Measurements from ENCODE around the gene PNLIP.

The PNLIP gene

GRCh38 chr10:116590590-116591444 is 45.1 kb downstream of the PNLIP start, which contains the start of gene PNLIPRP1:
TSS of gene PNLIPRP1 (plus strand) at chr10:116590959. CDS start at chr10:116591130, 171 bp downstream.
- no peak for DNase-seq (ENCODE audit: low read depth)
- no peak within 1 kb of the TSS for H3K4me3 ChIP-seq (ENCODE audit: low read depth, low read length)
- TF ChIP-seq CTCF (conservative IDR thresholded peaks at IDR 0.05; ENCODE audit: low read depth, low read length), result no peak

- H3K4me3 ChIP-seq (ENCODE audit: low read depth, low read length), result no peak overlapping the region
- DNase-seq (ENCODE audit: low read depth), result no peak
- no peak for TF ChIP-seq CTCF (conservative IDR thresholded peaks at IDR 0.05; ENCODE audit: low read depth, low read length)
These were observed 47.5 kb downstream of the PNLIP start for GRCh38 chr10:116593139-116593740.

DNA sequence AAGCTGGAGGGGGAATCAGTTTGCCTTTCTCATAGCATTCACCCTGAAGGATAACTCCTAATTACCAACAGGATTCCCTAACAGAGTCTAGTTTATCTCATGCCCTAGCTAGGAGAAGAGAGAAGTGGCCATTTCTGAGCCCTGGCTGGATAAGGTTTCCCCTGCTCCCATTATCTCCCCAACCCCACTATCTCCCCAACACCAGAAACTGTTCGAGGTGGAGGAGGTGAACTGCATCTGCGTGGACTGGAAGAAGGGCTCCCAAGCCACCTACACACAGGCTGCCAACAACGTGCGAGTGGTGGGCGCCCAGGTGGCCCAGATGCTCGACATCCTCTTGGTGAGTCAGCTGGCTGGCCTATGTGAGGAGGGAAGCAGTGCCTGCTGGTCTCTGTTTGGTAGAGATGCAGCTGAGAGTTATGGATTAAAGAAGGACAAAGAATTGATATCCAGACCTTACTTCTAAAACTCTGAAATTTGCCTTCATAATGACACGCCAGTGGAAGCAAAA is 48.8 kb downstream of the PNLIP start:
- no peak for DNase-seq (ENCODE audit: low read depth)
- no peak for TF ChIP-seq CTCF (conservative IDR thresholded peaks at IDR 0.05; ENCODE audit: low read depth, low read length)
- H3K4me3 ChIP-seq (ENCODE audit: low read depth, low read length), result no peak overlapping the region

GRCh38 chr10:116596062-116596461 is 50.3 kb downstream of the PNLIP start:
- no peak for TF ChIP-seq CTCF (conservative IDR thresholded peaks at IDR 0.05; ENCODE audit: low read depth, low read length)
- no peak overlapping the region for H3K4me3 ChIP-seq (ENCODE audit: low read depth, low read length)
- no peak for DNase-seq (ENCODE audit: low read depth)

DNA sequence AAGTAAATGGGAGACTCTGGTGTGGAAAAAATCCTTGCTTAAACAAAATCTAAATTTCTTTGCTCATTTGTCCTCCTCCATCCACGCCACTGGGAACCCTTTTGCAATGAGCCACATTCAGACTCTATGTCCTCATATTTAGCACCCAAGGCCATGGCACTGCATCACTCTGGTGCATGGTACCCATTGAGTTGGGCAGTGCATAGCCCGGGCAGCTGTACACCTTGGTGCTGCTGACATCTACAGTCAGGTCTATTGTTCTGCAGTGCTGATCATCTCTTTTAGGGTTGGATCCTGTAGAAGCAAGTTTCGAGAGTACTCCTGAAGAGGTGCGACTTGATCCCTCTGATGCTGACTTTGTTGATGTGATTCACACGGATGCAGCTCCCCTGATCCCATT is 51.8 kb downstream of the PNLIP start:
- no peak overlapping the region for H3K4me3 ChIP-seq (ENCODE audit: low read depth, low read length)
- DNase-seq (ENCODE audit: low read depth), result no peak
- no peak for TF ChIP-seq CTCF (conservative IDR thresholded peaks at IDR 0.05; ENCODE audit: low read depth, low read length)

DNA sequence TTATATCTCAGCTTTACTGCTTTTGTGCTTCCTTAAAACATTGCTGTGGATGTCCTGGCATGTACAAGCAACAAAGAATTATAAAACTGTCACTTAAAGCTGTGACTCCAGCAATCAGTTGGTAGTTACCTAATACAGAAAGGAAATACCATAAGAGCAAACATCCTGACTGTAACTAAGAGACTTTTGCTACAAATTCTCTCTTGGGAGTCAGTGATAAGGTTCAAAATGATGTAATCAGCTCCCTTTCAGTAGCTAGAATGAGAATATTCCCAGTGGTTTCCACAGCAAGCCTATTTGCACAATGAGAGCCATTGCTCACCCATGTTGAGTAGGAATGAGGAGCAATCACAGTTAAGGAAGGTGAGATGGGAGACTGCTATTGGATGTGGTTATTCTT is 52.6 kb downstream of the PNLIP start:
- no peak for TF ChIP-seq CTCF (conservative IDR thresholded peaks at IDR 0.05; ENCODE audit: low read depth, low read length)
- no peak overlapping the region for H3K4me3 ChIP-seq (ENCODE audit: low read depth, low read length)
- DNase-seq (ENCODE audit: low read depth), result no peak
